PC-9 (cell line): ENCODE data around the gene PSMG4. TPM values are rescaled to one million over a fixed set of nuclear protein-coding genes. Genes with fewer than 3 reads are reported as not detected.

ENCODE experiments used
- BruUV-seq: library from RNA; stranded (reverse); fragments of 400-500 nt; replicated peaks from 2 replicates; lab custom pipeline; 2021; lab: Mats Ljungman, UMichigan
- CTCF ChIA-PET: fragments of 300-600 bp; sonication (Branson Sonifier 250); formaldehyde crosslinking; loops from one replicate; lab custom pipeline; 2022; ENCODE audit warnings: antibody characterized with exemption; lab: Charles Lee
- POLR2A ChIA-PET: fragments of 300-600 bp; sonication (Branson Sonifier 250); formaldehyde crosslinking; loops from one replicate; lab custom pipeline; 2022; ENCODE audit warnings: antibody characterized with exemption; ENCODE audit not compliant: unreplicated experiment; lab: Charles Lee
- DNase-seq, 2 experiments: peaks; one replicate each; pipeline versions ENCODE4 v3.0.0 to v3.0.0-alpha.2; 2015 to 2022; ENCODE audit warnings: mixed read lengths in 1 of 2
- H2AFZ ChIP-seq: fragments of 200-600 bp; sonication (generic); 2 replicates; pipeline ENCODE4 v1.8.1; 2017; ENCODE audit warnings: antibody characterized with exemption
- H3F3A ChIP-seq: fragments of 200-600 bp; sonication (generic); 2 replicates; pipeline ENCODE4 v1.8.1; 2017; ENCODE audit warnings: antibody characterized with exemption, mild to moderate bottlenecking, low read depth; ENCODE audit not compliant: insufficient read depth
- H3K27ac ChIP-seq: fragments of 200-600 bp; sonication (generic); 2 replicates; pipeline ENCODE4 v1.6.1; 2016; ENCODE audit warnings: mixed run types
- H3K27me3 ChIP-seq: fragments of 200-600 bp; sonication (generic); 2 replicates; pipeline ENCODE4 v1.6.1; 2016; ENCODE audit warnings: low read depth, mixed run types; ENCODE audit not compliant: insufficient read depth
- H3K36me3 ChIP-seq: fragments of 200-600 bp; sonication (generic); 2 replicates; pipeline ENCODE4 v1.6.1; 2016; ENCODE audit warnings: low read depth, mixed run types
- H3K4me1 ChIP-seq: fragments of 200-600 bp; sonication (generic); replicated peaks from 2 replicates; pipeline ENCODE4 v1.6.1; 2016; ENCODE audit warnings: mixed run types; ENCODE audit not compliant: insufficient read depth
- H3K4me2 ChIP-seq: fragments of 200-600 bp; sonication (generic); 2 replicates; pipeline ENCODE4 v1.6.1; 2017; ENCODE audit warnings: mixed run types
- H3K4me3 ChIP-seq: fragments of 200-600 bp; sonication (generic); 2 replicates; pipeline ENCODE4 v1.6.1; 2016; ENCODE audit warnings: mixed run types
- H3K79me2 ChIP-seq: fragments of 200-600 bp; sonication (generic); 2 replicates; pipeline ENCODE4 v1.6.1; 2017; ENCODE audit warnings: low read depth, mixed run types
- H3K9me2 ChIP-seq: fragments of 200-600 bp; sonication (generic); 2 replicates; pipeline ENCODE4 v1.8.1; 2017; ENCODE audit warnings: mild to moderate bottlenecking; ENCODE audit not compliant: insufficient read depth
- H3K9me3 ChIP-seq: fragments of 200-600 bp; sonication (generic); 2 replicates; pipeline ENCODE4 v1.8.1; 2016; ENCODE audit warnings: low read depth; ENCODE audit not compliant: insufficient read depth
- H4K20me1 ChIP-seq: fragments of 200-600 bp; sonication (generic); 2 replicates; pipeline ENCODE4 v1.8.1; 2017; ENCODE audit not compliant: insufficient read depth
- EZH2 ChIP-seq: fragments of 200-600 bp; sonication (generic); IDR thresholded peaks from 2 replicates; pipeline ENCODE4 v1.8.0; 2017; ENCODE audit warnings: antibody characterized with exemption, low read depth
- intact Hi-C: fragments of 100-400 bp; cut with micrococcal nuclease; formaldehyde crosslinking; loops from one replicate; pipeline ENCODE4 v1.10.0; 2022; ENCODE audit not compliant: unreplicated experiment
- total RNA-seq: library from RNA; stranded (reverse); gene quantifications from 2 replicates; pipeline ENCODE4 v1.2.3, GENCODE V29; 2021
- TF ChIP-seq, protein P1 (sequence below): fragments of 200-600 bp; sonication (generic); conservative IDR thresholded peaks from 2 replicates; pipeline ENCODE4 v1.6.1; 2017; ENCODE audit warnings: mixed run types, antibody characterized with exemption, mild to moderate bottlenecking, moderate library complexity

Gene PSMG4
- total RNA-seq, 1 experiment from 2014 or later: 33.8 TPM

DNA sequence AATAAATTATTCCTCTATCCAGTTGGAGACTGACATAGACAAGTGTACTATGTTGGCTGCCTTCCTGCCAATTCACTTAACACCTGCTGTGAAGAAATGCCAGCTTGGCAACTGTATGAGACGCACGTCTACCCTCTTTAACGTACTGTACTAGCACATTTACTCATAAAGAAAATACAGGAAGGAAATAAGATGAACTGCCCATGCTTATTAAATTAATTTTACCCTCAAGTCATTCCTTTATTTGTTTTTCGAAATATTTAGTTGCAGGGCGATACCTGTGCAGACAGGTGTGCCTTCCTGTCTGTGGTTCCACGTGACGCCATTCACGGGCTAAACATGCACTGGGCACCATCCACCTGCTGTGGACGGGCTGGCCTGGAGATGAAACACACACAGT, 52.0 kb downstream of the PSMG4 start:
- H4K20me1 ChIP-seq: no peaks in the 10 kb centered on the region
- DNase-seq: peak in 1 of 2 experiments; percentile 76
- H3K4me2 ChIP-seq: 0 out of 2 replicates have a peak overlapping the region, but pooled peaks have one; percentile 7
- H3F3A ChIP-seq: no peaks in the 10 kb centered on the region
- TF ChIP-seq, protein P1, sequence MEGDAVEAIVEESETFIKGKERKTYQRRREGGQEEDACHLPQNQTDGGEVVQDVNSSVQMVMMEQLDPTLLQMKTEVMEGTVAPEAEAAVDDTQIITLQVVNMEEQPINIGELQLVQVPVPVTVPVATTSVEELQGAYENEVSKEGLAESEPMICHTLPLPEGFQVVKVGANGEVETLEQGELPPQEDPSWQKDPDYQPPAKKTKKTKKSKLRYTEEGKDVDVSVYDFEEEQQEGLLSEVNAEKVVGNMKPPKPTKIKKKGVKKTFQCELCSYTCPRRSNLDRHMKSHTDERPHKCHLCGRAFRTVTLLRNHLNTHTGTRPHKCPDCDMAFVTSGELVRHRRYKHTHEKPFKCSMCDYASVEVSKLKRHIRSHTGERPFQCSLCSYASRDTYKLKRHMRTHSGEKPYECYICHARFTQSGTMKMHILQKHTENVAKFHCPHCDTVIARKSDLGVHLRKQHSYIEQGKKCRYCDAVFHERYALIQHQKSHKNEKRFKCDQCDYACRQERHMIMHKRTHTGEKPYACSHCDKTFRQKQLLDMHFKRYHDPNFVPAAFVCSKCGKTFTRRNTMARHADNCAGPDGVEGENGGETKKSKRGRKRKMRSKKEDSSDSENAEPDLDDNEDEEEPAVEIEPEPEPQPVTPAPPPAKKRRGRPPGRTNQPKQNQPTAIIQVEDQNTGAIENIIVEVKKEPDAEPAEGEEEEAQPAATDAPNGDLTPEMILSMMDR: no peak
- TF ChIP-seq EZH2: no peak
- intact Hi-C loops: no loop called here
- no TSS peak for BruUV-seq
- no peaks in the 10 kb centered on the region for H3K9me3 ChIP-seq
- H3K4me1 ChIP-seq: no peaks in the 10 kb centered on the region
- no peak overlapping the region for H3K4me3 ChIP-seq
- H3K27ac ChIP-seq: no peak overlapping the region
- POLR2A ChIA-PET: no interaction called here
- no peaks in the 10 kb centered on the region for H3K79me2 ChIP-seq
- CTCF ChIA-PET: no interaction called here
- H3K27me3 ChIP-seq: no peaks in the 10 kb centered on the region
- no peaks in the 10 kb centered on the region for H3K9me2 ChIP-seq
- no peaks in the 10 kb centered on the region for H3K36me3 ChIP-seq
- no peak overlapping the region for H2AFZ ChIP-seq

DNA sequence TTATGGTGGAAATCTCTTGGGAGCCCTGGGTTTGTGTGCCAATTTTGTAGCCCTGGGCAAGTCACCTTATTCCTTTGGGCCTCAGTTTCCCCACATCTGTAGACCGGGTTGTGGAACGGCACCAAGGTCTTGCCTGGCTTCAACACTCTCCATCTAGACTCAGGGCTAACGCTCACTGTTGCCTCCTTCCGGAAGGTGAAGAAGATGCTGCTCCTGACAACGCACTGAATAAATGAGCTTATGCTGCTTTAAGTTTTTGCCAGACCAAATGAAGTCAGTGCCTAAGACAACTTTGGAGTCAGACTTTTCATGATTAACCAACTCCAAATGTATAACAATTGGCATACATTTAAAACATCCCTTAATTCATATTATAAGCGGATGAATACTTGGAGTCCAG, 53.1 kb downstream of the PSMG4 start:
- intact Hi-C loops: no loop called here
- no peak overlapping the region for H3K4me2 ChIP-seq
- no peak for DNase-seq
- no peaks in the 10 kb centered on the region for H3K9me3 ChIP-seq
- no peak overlapping the region for H3K27ac ChIP-seq
- H4K20me1 ChIP-seq: no peaks in the 10 kb centered on the region
- H3K4me1 ChIP-seq: no peaks in the 10 kb centered on the region
- H3K9me2 ChIP-seq: no peaks in the 10 kb centered on the region
- no peaks in the 10 kb centered on the region for H3F3A ChIP-seq
- no peaks in the 10 kb centered on the region for H3K79me2 ChIP-seq
- H3K4me3 ChIP-seq: no peak overlapping the region
- H3K27me3 ChIP-seq: no peaks in the 10 kb centered on the region
- ChIA-PET POLR2A (no interaction called here), CTCF (no interaction called here)
- TF ChIP-seq, protein P1: no peak
- TF ChIP-seq EZH2: no peak
- no peak overlapping the region for H2AFZ ChIP-seq
- BruUV-seq: no TSS peak
- no peaks in the 10 kb centered on the region for H3K36me3 ChIP-seq

DNA sequence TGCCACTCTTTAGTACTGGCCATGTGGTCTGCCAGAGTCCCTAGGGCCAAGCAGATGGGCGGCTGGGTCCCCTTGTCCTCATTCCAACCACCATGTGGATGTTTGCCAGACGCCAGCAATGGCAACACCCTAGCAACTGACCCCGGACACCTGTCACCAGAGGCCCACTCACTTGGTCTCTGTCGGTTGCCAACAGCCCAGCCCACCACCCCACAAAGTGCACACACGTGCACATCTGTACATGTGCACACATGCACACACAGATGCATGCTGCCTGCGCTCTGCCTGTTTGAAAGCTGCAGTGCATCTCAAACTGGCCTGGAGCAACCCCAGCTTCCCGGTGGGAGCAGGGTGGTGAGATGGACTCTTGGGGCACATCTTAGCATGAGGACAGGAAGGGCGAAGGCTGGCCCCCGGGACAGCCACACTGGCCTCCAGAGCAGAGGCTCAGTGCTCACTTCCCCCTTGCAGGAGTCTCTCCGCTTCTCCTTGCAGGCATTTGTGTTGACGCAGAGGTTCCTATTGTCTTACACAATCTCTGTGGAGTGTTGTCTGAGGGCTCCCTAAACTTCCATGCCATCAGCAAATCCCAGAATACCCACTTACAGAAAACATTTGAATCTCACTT, 54.0 kb downstream of the PSMG4 start:
- no peaks in the 10 kb centered on the region for H3K9me3 ChIP-seq
- no peaks in the 10 kb centered on the region for H3F3A ChIP-seq
- H3K79me2 ChIP-seq: no peaks in the 10 kb centered on the region
- no peaks in the 10 kb centered on the region for H4K20me1 ChIP-seq
- H3K4me3 ChIP-seq: no peak overlapping the region
- no peak overlapping the region for H2AFZ ChIP-seq
- no peaks in the 10 kb centered on the region for H3K9me2 ChIP-seq
- ChIA-PET CTCF (no interaction called here), POLR2A (no interaction called here)
- no peak overlapping the region for H3K4me2 ChIP-seq
- intact Hi-C loops: no loop called here
- no peaks in the 10 kb centered on the region for H3K27me3 ChIP-seq
- TF ChIP-seq EZH2: no peak
- H3K36me3 ChIP-seq: no peaks in the 10 kb centered on the region
- no peaks in the 10 kb centered on the region for H3K4me1 ChIP-seq
- no peak for DNase-seq
- no TSS peak for BruUV-seq
- H3K27ac ChIP-seq: no peak overlapping the region

DNA sequence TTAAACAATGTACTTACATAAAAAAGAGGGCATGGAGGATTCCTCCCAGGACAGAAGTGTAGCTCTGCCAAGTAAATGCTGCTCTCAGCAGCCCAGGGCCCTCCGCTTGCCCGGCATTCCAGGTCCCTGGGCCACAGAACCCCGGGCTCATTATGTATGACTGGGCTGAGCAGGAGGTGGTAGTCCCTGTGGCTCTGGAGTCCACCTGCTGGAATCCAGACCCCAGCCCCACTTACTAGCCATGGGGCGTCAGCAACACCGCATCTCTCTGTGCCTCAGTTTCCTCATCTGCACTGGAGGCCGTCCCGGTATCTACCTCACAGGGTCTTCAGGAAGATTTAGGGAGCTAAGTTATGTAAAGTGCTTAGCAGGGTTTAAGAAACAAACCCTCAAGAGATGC, 55.4 kb downstream of the PSMG4 start:
- intact Hi-C loops: no loop called here
- no TSS peak for BruUV-seq
- POLR2A ChIA-PET: no interaction called here

More for the DNA sequence above, 55.4 kb downstream of the PSMG4 start:
- DNase-seq: no peak
- H4K20me1 ChIP-seq: no peaks in the 10 kb centered on the region
- H3K79me2 ChIP-seq: no peaks in the 10 kb centered on the region
- no peaks in the 10 kb centered on the region for H3K9me2 ChIP-seq
- no peak overlapping the region for H3K27ac ChIP-seq
- no peaks in the 10 kb centered on the region for H3F3A ChIP-seq
- no peak overlapping the region for H2AFZ ChIP-seq
- H3K9me3 ChIP-seq: no peaks in the 10 kb centered on the region
- H3K27me3 ChIP-seq: no peaks in the 10 kb centered on the region
- CTCF ChIA-PET: no interaction called here
- TF ChIP-seq, protein P1: no peak
- no peak for TF ChIP-seq EZH2
- H3K4me2 ChIP-seq: no peak overlapping the region
- no peaks in the 10 kb centered on the region for H3K36me3 ChIP-seq
- no peak overlapping the region for H3K4me3 ChIP-seq
- H3K4me1 ChIP-seq: no peaks in the 10 kb centered on the region
